Measurements from ENCODE around the gene C12orf75.
"Not testable (repeated sequence)": the region's sequence is repeated elsewhere in the genome, so short reads cannot be mapped to it uniquely, and the experiment has no call there.

The C12orf75 gene

GRCh38 chr12:105311936-105312335 is 18.6 kb upstream of the C12orf75 start:
- not testable (repeated sequence) for DNase-seq

- DNase-seq: not testable (repeated sequence)
Measured at GRCh38 chr12:105313755-105314154, 16.7 kb upstream of the C12orf75 start.

- DNase-seq: no peak
Measured at GRCh38 chr12:105315130-105315529, 15.4 kb upstream of the C12orf75 start.

DNA sequence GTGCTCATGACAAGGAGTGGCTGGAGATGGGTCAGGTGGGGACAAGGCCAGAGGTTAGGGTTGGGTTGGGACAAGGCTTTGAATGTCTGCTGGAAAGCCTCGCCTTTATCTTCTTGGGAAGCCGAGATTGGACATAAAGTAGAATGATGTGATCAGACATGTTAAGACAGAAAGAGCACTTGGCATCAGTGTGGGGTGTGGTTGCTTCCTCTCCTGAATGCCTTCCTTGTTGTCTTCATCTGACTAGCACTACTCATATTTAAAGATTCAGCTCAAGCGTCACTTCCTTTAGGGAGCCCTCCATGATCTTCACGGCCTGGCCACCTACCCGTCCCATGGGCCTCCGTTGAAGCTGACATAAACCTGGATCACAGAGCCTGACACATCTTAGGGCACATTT is 14.8 kb upstream of the C12orf75 start:
- DNase-seq: no peak

GRCh38 chr12:105316931-105317852 is 13.3 kb upstream of the C12orf75 start:
- DNase-seq: no peak

- DNase-seq: no peak
Measured at GRCh38 chr12:105317942-105318621, 12.4 kb upstream of the C12orf75 start.

DNA sequence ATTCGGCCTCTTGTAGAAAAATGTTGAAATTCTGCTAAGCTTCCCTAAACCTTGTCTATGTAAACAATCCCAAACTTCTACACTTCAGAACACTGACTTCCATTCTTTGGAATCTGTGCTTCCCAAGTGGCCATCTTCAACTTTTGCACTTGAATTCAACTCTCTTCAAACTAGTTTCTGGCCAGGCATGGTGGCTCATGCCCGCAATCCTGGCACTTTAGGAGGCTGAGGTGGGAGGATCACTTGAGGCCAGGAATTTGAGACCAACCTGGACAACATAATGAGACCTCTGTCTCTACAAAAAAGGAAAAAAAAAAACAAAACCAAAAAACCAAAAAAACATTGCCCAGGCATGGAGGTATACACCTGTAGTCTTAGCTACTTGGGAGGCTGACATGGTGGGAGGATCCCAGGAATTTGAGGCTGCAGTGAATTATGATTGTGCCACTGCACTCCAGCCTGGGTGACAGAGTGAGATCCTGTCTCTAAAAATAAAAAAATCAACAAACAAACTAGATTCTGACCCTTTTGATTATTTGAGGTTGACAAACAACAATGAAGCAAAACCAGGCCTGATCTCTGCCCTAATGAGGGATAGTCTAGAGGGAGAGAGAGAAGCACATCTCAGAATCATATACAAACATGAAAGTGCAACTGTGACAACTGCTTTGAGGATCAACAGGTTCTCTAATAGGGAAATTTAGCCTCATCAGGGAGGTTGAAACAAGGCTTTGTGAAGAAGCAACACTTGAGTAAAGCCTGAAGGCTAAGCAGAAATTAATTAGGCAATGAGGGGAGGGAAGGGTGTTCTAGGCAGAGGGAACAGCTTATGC is 11.6 kb upstream of the C12orf75 start:
- no peak for DNase-seq

- DNase-seq: no peak
Measured at GRCh38 chr12:105319691-105320209, 10.7 kb upstream of the C12orf75 start.

- DNase-seq: no peak
Measured at GRCh38 chr12:105321125-105321524, 9.4 kb upstream of the C12orf75 start.

DNA sequence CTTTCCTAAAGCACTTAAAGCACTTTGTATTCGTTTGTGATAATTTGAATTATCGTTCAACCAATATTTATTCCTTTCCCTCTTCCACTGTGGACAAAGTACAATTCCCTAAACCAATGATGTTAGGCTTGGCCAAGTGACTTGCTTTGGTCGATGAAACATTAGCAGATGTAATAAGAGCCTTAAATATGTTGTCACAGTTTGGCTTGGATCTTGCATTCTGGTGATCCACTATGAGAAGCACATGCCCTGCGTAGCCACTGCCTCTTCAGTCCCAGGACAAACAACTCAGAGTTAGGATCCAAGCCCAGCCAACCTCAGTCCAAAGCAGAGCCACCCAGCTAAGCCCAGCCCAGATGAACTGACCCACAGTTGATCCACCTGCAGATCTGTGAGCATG is 8.4 kb upstream of the C12orf75 start:
- no peak for DNase-seq

- DNase-seq: no peak
Measured at GRCh38 chr12:105324704-105325103, 5.8 kb upstream of the C12orf75 start.

- no peak for DNase-seq
Measured at GRCh38 chr12:105325117-105325516, 5.4 kb upstream of the C12orf75 start.

DNA sequence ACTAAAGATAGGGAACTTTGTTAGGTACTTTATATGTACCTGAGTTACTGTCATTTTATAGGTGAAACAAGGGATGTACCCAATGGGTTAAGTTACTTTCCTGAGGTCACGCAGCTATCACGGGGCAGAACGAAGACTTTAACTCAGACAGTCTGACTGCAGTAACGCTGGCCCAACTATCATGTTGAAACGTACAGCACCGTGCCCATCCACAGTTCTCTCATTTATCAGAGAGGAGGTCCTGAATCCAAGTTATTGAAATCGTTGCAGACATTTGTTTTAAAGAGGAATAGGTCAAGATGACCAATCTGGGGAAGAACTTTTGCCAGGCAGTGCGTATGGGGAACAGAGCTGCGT is 587 bp upstream of the C12orf75 start:
- no peak for DNase-seq

DNA sequence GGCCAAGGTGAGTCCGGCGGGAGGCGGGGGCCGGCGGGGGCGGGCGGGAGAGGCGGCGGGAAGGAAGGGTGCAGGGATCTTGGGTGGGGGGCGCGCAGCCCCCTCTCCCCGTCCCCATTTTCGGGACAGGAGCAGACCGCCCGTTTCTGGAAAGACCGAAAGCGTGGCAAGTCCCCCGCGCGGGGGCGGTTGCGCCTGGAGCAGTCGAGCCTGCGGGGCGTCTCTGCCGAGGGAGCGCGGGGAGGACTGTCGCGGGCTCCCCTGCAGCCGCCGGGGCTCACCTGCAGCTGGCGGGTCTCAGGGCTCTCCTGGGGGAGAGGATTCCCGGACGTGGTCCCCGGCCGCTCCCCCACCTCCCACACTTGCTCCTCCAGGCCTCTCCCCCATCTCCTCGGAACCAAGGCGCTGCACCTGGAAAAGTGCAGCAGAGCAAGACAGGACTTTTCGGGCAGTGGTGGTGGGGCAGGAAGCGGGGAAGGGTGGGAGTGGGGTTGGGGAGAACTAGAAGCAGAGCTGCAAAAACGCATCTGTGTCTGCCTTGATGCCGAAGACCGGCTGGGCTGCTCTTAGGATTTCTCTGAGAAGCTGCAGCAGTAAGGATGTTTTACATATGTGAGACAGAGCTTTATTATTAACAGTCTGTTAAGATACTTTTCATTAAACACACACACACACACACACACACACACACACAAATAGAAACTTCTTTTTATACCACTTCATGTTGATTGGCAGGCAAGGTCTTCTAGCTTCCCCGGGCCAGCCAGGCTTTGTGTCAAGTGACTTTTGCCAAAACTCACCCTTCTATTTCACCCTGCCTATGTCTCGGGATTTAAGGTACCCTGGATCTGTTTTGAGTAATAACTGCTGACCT is 677 bp downstream of the C12orf75 start:
- no peak for DNase-seq

GRCh38 chr12:105331805-105332251 is 1.3 kb downstream of the C12orf75 start:
- DNase-seq: no peak

DNA sequence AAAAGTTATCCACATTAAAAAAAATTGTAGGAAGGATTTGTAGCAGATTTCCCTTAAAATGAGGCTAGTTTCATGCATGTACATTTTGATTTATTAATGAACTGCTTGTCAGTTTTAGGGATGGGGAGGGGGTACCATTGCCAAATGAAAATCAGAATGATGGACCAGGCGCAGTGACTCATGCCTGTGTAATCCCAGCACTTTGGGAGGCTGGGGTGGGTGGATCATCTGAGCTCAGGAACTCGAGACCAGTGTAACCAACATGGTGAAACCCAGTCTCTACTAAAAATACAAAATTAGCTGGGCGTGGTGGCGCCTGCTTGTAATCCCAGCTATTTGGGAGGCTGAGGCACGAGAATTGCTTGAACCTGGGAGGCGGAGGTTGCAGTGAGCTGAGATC is 1.8 kb downstream of the C12orf75 start:
- DNase-seq: not testable (repeated sequence)

GRCh38 chr12:105332925-105333324 is 2.4 kb downstream of the C12orf75 start:
- no peak for DNase-seq

DNA sequence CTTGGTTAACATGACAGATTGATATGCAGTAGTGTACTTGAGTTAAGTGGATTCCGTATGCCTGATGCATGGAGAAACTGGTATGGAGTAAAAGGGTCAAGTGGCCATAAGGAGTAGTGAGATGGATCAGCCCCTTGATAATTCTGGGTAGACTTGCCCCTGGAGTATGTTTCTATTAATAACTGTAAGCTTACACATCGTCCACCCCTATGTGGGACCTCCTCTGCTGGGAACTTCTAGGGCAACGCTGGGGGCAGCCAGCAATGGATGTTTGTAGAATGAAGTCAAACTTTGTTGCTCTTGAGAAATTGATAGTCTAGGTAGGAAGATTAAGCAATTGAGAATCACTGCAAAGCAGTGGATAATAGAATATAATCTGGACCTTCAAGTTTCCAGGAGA is 3.5 kb downstream of the C12orf75 start:
- DNase-seq: no peak

GRCh38 chr12:105334582-105334981 is 4.1 kb downstream of the C12orf75 start:
- no peak for DNase-seq

DNA sequence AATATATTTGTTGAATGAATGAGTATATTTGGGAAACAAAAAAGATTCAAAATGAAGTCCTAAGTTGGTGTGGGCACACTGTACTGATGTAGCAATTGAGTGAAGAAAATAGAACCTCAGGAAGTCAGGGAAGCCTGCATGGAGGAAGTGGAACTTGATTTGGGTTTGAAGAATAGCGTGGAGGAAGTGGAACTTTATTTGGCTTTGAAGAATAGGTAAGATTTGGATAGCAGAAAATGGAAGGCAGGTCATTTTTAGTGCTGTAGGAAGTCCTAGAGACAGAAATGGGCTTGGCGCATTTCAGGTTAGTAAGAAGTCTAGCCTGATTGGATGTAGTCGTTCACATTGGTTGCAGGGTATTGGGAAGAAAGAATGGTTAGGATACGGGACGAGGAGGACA is 5.4 kb downstream of the C12orf75 start:
- DNase-seq: no peak

DNA sequence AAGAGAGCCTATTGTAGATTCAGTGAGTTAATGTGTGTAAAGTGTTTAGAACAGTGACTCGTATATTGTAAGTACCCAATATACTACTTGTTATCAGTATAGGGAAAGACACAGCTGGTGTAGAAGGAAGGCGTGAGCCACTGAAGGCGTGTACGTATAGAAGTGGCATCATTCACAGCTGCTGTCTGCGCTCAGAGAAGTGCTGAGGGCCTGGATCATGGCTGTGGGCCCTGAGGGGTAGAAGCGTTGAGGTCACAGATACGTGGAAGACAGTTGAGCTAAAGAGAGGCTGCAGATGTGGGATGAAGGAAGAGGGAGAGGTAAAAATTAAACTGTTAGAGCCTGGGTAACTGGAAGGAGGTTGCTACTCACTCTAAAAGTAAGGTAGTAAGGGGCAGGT is 5.9 kb downstream of the C12orf75 start:
- no peak for DNase-seq

GRCh38 chr12:105337391-105337790 is 6.9 kb downstream of the C12orf75 start:
- no peak for DNase-seq

All from activated CD8-positive, alpha-beta memory T cell treated with anti-CD3 and anti-CD28 coated beads, Interleukin-2, amount 50 U/mL, for 48 hours (primary cell).